HepG2 (cell line): ENCODE data around the gene CCND1. TPM values are rescaled to one million over a fixed set of nuclear protein-coding genes. Genes with fewer than 3 reads are reported as not detected.

ENCODE experiments used
- ADNP ChIP-seq: sonication (generic); formaldehyde crosslinking; IDR thresholded peaks from 2 replicates; pipeline ENCODE4 v1.4.0; 2020; ENCODE audit warnings: missing genetic modification reagents
- ATF7 ChIP-seq, 2 experiments: fragments of 450-650 bp in 1 of 2; sonication (generic) in 1 of 2; formaldehyde crosslinking in 1 of 2; IDR thresholded peaks; 2 replicates each; pipeline versions ENCODE4 v1.4.0 to v1.6.1; 2016 to 2020; ENCODE audit warnings: antibody characterized with exemption in 1 of 2, mild to moderate bottlenecking in 1 of 2, missing genetic modification reagents in 1 of 2
- CBFB ChIP-seq: sonication (generic); formaldehyde crosslinking; IDR thresholded peaks from 2 replicates; pipeline ENCODE4 v1.4.0; 2020; ENCODE audit warnings: missing genetic modification reagents
- DNMT3B ChIP-seq: conservative IDR thresholded peaks from 2 replicates; pipeline ENCODE4 v1.6.1; 2016; ENCODE audit warnings: missing biosample characterization, control low read depth
- ERF ChIP-seq: IDR thresholded peaks from 2 replicates; pipeline ENCODE4 v1.6.1; 2018; ENCODE audit warnings: missing biosample characterization, missing genetic modification reagents
- ETV5 ChIP-seq: IDR thresholded peaks from 2 replicates; pipeline ENCODE4 v1.6.1; 2018; ENCODE audit warnings: missing biosample characterization, missing genetic modification reagents, inconsistent platforms, borderline replicate concordance
- FOXJ3 ChIP-seq: sonication (generic); formaldehyde crosslinking; IDR thresholded peaks from 2 replicates; pipeline ENCODE4 v1.4.0; 2020; ENCODE audit warnings: missing genetic modification reagents, mild to moderate bottlenecking, borderline replicate concordance
- HIVEP1 ChIP-seq: sonication (generic); formaldehyde crosslinking; IDR thresholded peaks from 2 replicates; pipeline ENCODE4 v1.4.0; 2020; ENCODE audit warnings: mild to moderate bottlenecking, missing genetic modification reagents
- MAFF ChIP-seq: IDR thresholded peaks from 2 replicates; pipeline ENCODE4 v1.6.1; 2011; ENCODE audit warnings: low read depth, low read length, improper control_type of control experiment
- MXD4 ChIP-seq: IDR thresholded peaks from 2 replicates; pipeline ENCODE4 v1.6.1; 2016; ENCODE audit warnings: mild to moderate bottlenecking, missing biosample characterization, missing genetic modification reagents
- NRL ChIP-seq: sonication (generic); formaldehyde crosslinking; IDR thresholded peaks from 2 replicates; pipeline ENCODE4 v1.5.0; 2020; ENCODE audit warnings: missing genetic modification reagents, mild to moderate bottlenecking, moderate library complexity, borderline replicate concordance
- SP140L ChIP-seq: sonication (generic); formaldehyde crosslinking; IDR thresholded peaks from 2 replicates; pipeline ENCODE4 v1.4.0; 2020; ENCODE audit warnings: missing genetic modification reagents, borderline replicate concordance
- TBP ChIP-seq: sonication (generic); formaldehyde crosslinking; IDR thresholded peaks from 2 replicates; pipeline ENCODE4 v1.5.0; 2020; ENCODE audit warnings: missing genetic modification reagents
- ZNF343 ChIP-seq: sonication (generic); formaldehyde crosslinking; IDR thresholded peaks from 2 replicates; pipeline ENCODE4 v1.4.0; 2020; ENCODE audit warnings: mild to moderate bottlenecking, missing genetic modification reagents
- polyA plus RNA-seq, 8 experiments: library from polyadenylated mRNA; depleted of rRNA in 3 of 8; stranded (reverse) in 7 of 8; unstranded in 1 of 8; fragments of >200 nt; fragmentation: Illumina TruSeq in 4 of 8; extraction: Trizol in 4 of 8; gene quantifications; 2 replicates each; pipeline versions ENCODE4 v1.2.1 to v1.2.3, GENCODE V29; 2011 to 2016; ENCODE audit warnings: low read depth in 4 of 8, missing spikeins in 1 of 8, mixed read lengths in 1 of 8; ENCODE audit not compliant: insufficient read depth in 1 of 8
- total RNA-seq, 5 experiments: library from RNA; depleted of rRNA; stranded (reverse); fragments of >200 nt; fragmentation: Illumina TruSeq; extraction: Trizol; gene quantifications; 2 replicates each; pipeline ENCODE4 v1.2.3, GENCODE V29; 2016; ENCODE audit warnings: low read depth in 1 of 5
- TF ChIP-seq, protein P1 (sequence below): sonication (generic); formaldehyde crosslinking; IDR thresholded peaks from 2 replicates; pipeline ENCODE4 v1.5.0; 2020; ENCODE audit warnings: missing genetic modification reagents
- TF ChIP-seq, protein P2 (sequence below), 2 experiments: sonication (generic) in 1 of 2; formaldehyde crosslinking in 1 of 2; IDR thresholded peaks; 2 replicates each; pipeline versions ENCODE4 v1.4.0 to v1.6.1; 2016 to 2020; ENCODE audit warnings: borderline replicate concordance in 1 of 2, low read depth in 1 of 2, mild to moderate bottlenecking in 1 of 2, missing genetic modification reagents in 1 of 2
- TF ChIP-seq, protein P3 (sequence below): sonication (generic); formaldehyde crosslinking; IDR thresholded peaks from 2 replicates; pipeline ENCODE4 v1.4.0; 2020; ENCODE audit warnings: missing genetic modification reagents
- TF ChIP-seq, protein P4 (sequence below): sonication (generic); formaldehyde crosslinking; IDR thresholded peaks from 2 replicates; pipeline ENCODE4 v1.4.0; 2020; ENCODE audit warnings: mild to moderate bottlenecking, missing genetic modification reagents

CCND1 gene
- total and polyA plus RNA-seq, 2 of the 13 experiments (the other 11 are each of a cell fraction or from before 2014, with no cell fraction given) = 107 to 136 TPM

DNA sequence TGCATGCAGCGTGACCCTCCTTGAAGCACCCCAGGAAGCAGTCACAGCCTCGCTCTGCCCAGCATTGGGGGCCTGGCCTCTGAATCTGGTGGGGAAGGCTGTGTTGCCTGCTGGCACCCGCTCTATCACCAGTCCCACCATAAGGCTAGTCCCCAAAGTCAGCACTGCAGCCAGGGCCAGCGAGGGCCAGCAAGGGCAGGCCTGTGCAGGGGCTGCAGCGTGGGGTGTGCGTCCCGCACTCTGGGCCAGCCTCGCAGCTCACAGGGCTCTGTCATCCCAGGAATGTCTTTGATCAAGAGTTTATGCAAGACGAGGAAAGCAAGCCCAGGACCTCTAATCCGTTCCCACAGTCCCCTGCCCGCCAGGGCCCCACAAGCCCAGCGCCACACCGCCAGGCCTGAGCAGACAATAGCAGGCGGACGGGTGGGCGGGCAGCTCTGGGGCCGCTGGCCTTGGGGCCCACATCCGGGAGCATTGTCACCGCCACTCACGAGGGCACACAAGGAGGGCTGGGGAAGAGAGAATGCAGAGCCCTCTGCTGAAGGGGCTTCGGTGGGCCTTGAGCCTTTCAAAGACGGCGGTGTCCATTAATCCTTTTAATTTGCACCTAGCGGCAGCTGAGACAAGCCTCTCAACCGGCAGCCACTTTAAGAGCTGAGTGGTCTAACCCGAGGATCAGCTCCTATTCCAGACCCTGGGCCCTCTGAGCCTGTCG is 17.1 kb downstream of the CCND1 start (continued):
- TF ChIP-seq, protein P1, sequence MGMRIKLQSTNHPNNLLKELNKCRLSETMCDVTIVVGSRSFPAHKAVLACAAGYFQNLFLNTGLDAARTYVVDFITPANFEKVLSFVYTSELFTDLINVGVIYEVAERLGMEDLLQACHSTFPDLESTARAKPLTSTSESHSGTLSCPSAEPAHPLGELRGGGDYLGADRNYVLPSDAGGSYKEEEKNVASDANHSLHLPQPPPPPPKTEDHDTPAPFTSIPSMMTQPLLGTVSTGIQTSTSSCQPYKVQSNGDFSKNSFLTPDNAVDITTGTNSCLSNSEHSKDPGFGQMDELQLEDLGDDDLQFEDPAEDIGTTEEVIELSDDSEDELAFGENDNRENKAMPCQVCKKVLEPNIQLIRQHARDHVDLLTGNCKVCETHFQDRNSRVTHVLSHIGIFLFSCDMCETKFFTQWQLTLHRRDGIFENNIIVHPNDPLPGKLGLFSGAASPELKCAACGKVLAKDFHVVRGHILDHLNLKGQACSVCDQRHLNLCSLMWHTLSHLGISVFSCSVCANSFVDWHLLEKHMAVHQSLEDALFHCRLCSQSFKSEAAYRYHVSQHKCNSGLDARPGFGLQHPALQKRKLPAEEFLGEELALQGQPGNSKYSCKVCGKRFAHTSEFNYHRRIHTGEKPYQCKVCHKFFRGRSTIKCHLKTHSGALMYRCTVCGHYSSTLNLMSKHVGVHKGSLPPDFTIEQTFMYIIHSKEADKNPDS (CRISPR knock-in tag) = 0 out of 2 replicates have a peak, but pooled peaks have one; percentile 38
- TF ChIP-seq, protein P2, sequence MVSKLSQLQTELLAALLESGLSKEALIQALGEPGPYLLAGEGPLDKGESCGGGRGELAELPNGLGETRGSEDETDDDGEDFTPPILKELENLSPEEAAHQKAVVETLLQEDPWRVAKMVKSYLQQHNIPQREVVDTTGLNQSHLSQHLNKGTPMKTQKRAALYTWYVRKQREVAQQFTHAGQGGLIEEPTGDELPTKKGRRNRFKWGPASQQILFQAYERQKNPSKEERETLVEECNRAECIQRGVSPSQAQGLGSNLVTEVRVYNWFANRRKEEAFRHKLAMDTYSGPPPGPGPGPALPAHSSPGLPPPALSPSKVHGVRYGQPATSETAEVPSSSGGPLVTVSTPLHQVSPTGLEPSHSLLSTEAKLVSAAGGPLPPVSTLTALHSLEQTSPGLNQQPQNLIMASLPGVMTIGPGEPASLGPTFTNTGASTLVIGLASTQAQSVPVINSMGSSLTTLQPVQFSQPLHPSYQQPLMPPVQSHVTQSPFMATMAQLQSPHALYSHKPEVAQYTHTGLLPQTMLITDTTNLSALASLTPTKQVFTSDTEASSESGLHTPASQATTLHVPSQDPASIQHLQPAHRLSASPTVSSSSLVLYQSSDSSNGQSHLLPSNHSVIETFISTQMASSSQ (IDR thresholded peaks at IDR 0.05; ENCODE audit: low read depth) = peak; percentile 25; the same call in 1 of the 2 replicates
- TF ChIP-seq, protein P2 (CRISPR knock-in tag; IDR thresholded peaks at IDR 0.05; ENCODE audit: borderline replicate concordance) = peak; percentile 87; the same call in 1 of the 2 replicates
- TF ChIP-seq MAFF (no peak), TBP (CRISPR knock-in tag) (no peak), DNMT3B (no peak), ETV5 (CRISPR knock-in tag) (peak; percentile 97), HIVEP1 (CRISPR knock-in tag) (0 out of 2 replicates have a peak, but pooled peaks have one; percentile 22), ERF (CRISPR knock-in tag) (peak; percentile 85), CBFB (CRISPR knock-in tag) (peak; percentile 64), SP140L (CRISPR knock-in tag) (peak; percentile 77; the same call in 1 of the 2 replicates), NRL (CRISPR knock-in tag) (peak; percentile 52; the same call in 1 of the 2 replicates), ADNP (CRISPR knock-in tag) (no peak), FOXJ3 (CRISPR knock-in tag) (peak; percentile 84), MXD4 (CRISPR knock-in tag) (peak; percentile 67; the same call in 1 of the 2 replicates), ZNF343 (CRISPR knock-in tag) (peak; percentile 80; the same call in 1 of the 2 replicates), ATF7 (IDR thresholded peaks at IDR 0.05) (no peak), ATF7 (CRISPR knock-in tag; IDR thresholded peaks at IDR 0.05) (no peak; the same call in 1 of the 2 replicates)
- TF ChIP-seq, protein P3, sequence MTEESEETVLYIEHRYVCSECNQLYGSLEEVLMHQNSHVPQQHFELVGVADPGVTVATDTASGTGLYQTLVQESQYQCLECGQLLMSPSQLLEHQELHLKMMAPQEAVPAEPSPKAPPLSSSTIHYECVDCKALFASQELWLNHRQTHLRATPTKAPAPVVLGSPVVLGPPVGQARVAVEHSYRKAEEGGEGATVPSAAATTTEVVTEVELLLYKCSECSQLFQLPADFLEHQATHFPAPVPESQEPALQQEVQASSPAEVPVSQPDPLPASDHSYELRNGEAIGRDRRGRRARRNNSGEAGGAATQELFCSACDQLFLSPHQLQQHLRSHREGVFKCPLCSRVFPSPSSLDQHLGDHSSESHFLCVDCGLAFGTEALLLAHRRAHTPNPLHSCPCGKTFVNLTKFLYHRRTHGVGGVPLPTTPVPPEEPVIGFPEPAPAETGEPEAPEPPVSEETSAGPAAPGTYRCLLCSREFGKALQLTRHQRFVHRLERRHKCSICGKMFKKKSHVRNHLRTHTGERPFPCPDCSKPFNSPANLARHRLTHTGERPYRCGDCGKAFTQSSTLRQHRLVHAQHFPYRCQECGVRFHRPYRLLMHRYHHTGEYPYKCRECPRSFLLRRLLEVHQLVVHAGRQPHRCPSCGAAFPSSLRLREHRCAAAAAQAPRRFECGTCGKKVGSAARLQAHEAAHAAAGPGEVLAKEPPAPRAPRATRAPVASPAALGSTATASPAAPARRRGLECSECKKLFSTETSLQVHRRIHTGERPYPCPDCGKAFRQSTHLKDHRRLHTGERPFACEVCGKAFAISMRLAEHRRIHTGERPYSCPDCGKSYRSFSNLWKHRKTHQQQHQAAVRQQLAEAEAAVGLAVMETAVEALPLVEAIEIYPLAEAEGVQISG (CRISPR knock-in tag) = peak; percentile 83
- TF ChIP-seq, protein P4, sequence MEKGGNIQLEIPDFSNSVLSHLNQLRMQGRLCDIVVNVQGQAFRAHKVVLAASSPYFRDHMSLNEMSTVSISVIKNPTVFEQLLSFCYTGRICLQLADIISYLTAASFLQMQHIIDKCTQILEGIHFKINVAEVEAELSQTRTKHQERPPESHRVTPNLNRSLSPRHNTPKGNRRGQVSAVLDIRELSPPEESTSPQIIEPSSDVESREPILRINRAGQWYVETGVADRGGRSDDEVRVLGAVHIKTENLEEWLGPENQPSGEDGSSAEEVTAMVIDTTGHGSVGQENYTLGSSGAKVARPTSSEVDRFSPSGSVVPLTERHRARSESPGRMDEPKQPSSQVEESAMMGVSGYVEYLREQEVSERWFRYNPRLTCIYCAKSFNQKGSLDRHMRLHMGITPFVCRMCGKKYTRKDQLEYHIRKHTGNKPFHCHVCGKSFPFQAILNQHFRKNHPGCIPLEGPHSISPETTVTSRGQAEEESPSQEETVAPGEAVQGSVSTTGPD (CRISPR knock-in tag) = peak; percentile 84; the same call in 1 of the 2 replicates
